Heart left ventricle (tissue), 16 donors: ENCODE data around the gene PDE7B. TPM values are rescaled to one million over a fixed set of nuclear protein-coding genes. Genes with fewer than 3 reads are reported as not detected.

Experiments used
- ATAC-seq, 4 donors: fragments of 200-7000 bp; cut with Tn5 transposase; one replicate each; pipeline ENCODE4 v1.9.1; 2020 to 2022; ENCODE audit warnings: moderate library complexity in 4 of 4, mild to moderate bottlenecking in 3 of 4, moderate number of reproducible peaks in 1 of 4
- DNase-seq, 5 donors: peaks; one replicate each; pipeline ENCODE4 v3.0.0-alpha.2; 2020
- H3K27ac ChIP-seq, 12 donors: fragments of 200-600 bp; sonication (generic) in 4 of 12; one replicate each; pipeline versions ENCODE4 v1.5.0 to v1.8.0; 2016 to 2022; ENCODE audit warnings: mild to moderate bottlenecking in 2 of 12
- H3K27me3 ChIP-seq, 9 donors: fragments of 200-600 bp; sonication (generic) in 2 of 9; one replicate each; pipeline versions ENCODE4 v1.5.1 to v1.8.0; 2016 to 2022; ENCODE audit warnings: mild to moderate bottlenecking in 3 of 9
- H3K36me3 ChIP-seq, 9 donors: fragments of 200-600 bp; sonication (generic) in 2 of 9; one replicate each; pipeline versions ENCODE4 v1.5.0 to v1.8.0; 2018 to 2022; ENCODE audit warnings: mild to moderate bottlenecking in 2 of 9
- H3K4me1 ChIP-seq, 12 donors: fragments of 200-600 bp; sonication (generic) in 4 of 12; one replicate each; pipeline versions ENCODE4 v1.5.0 to v1.8.0; 2016 to 2022; ENCODE audit warnings: mild to moderate bottlenecking in 3 of 12
- H3K4me3 ChIP-seq, 12 donors: fragments of 200-600 bp; sonication (generic) in 4 of 12; one replicate each; pipeline versions ENCODE4 v1.5.0 to v1.8.0; 2017 to 2022; ENCODE audit warnings: mild to moderate bottlenecking in 9 of 12, moderate library complexity in 4 of 12
- H3K9me3 ChIP-seq, 12 donors: fragments of 200-600 bp; sonication (generic) in 4 of 12; one replicate each; pipeline versions ENCODE4 v1.5.0 to v1.8.0; 2016 to 2022; ENCODE audit warnings: mild to moderate bottlenecking in 1 of 12
- CTCF ChIP-seq, 12 donors: fragments of 200-600 bp; sonication (generic) in 4 of 12; IDR thresholded peaks; one replicate each; pipeline versions ENCODE4 v1.5.0 to v1.8.0; 2018 to 2022; ENCODE audit warnings: antibody characterized with exemption in 12 of 12, mild to moderate bottlenecking in 5 of 12
- POLR2A ChIP-seq, 2 donors: fragments of 450-650 bp; IDR thresholded peaks; one replicate each; pipeline ENCODE4 v1.6.1; 2017; ENCODE audit warnings: antibody characterized with exemption in 2 of 2, mild to moderate bottlenecking in 2 of 2, moderate library complexity in 2 of 2
- WGBS, 4 donors: extraction: QIAGEN DNeasy Blood & Tissue Kit in 2 of 4; methylation state at CpG; one replicate each; pipeline versions ENCODE4 v1.1.5 to v1.1.7; 2013 to 2018; 5-methylcytosine and 5-hydroxymethylcytosine counted together
- intact Hi-C, 10 donors: fragments of 100-400 bp; cut with DNase I; formaldehyde crosslinking; loops; one replicate each; pipeline versions ENCODE4 v1.11.1 to v1.14.2; 2022
- polyA plus RNA-seq, 2 donors: library from polyadenylated mRNA; stranded (reverse); fragments of 200-250 nt; gene quantifications; one replicate each; pipeline ENCODE4 v1.2.3, GENCODE V29; 2013
- total RNA-seq, 9 donors: library from RNA; depleted of rRNA in 2 of 9; stranded (reverse); fragments of >200 nt in 2 of 9; fragmentation: NEBNext Ultra II Directional in 3 of 9; extraction: Animal tissue kit (Norgen Biotek cat#: 25700) in 3 of 9; gene quantifications; one replicate each; pipeline versions ENCODE4 v1.1.0 to v1.2.4, GENCODE V29; 2016 to 2023
- donor health status: ischemic (EF 13 %, LVEDD 7.1; RV severe dilation, severe dysfunction).
- donor health status: healthy with polysubstance abuse.
- donor health status: DM: no; HTN: yes; CAD: no.
- donor health status: DM: no; HTN: no; CAD: no.
- donor health status: ischemic (EF 25% LVEDD 6.9; RV normal size, moderate dysfunction).
- donor health status: ischemic (EF 25% LVEDD 5.7; RV mildly dilated, moderate dysfunction).
- donor health status: healthy.
- donor health status: DM: yes; HTN: yes; CAD: no.
- donor health status: ischemic (EF 35%, LVEDD 5.7; RV mildly dilated, moderate dysfunction).
- donor health status: nonischemic (EF 11% LVEDD 7.7; RV severe dilation, severe dysfunction).
- donor health status: DM: yes; HTN: yes; CAD: no.
- donor health status: PGD.
- donor health status: ischemic (EF 29% LVEDD 5.4; RV normal size, mild dysfunction).
- donor health status: nonischemic (EF 23%, LVEDD 6.1; RV moderate dilation, normal function).

PDE7B gene
- total and polyA plus RNA-seq, 11 donors: 4.4 to 29.1 (median 9.0) TPM

- no peaks in the 10 kb centered on the region for H3K9me3 ChIP-seq
- H3K4me3 ChIP-seq: peak overlapping the region in 11 of 12 donors; percentile 18 to 62 (median 53)
- TF ChIP-seq POLR2A (IDR thresholded peaks at IDR 0.05) (no peak), CTCF (IDR thresholded peaks at IDR 0.05) (peak in 2 of 12 donors; percentile 12)
- WGBS, 4 donors: 34 to 48% (median 41%) methylated on average over 5 of the region's 5 CpGs
- peak in 1 of 4 donors; percentile 25 for ATAC-seq
- intact Hi-C loops: loop anchor here in 5 of 10 donors (5.0 to 10.0 kb wide), 3 partner anchors 41 to 374 kb away; no protein-coding TSS in a partner anchor
- no peaks in the 10 kb centered on the region for H3K27me3 ChIP-seq
- DNase-seq: no peak
- peak overlapping the region in 8 of 12 donors; percentile 46 to 84 (median 68) for H3K27ac ChIP-seq
- H3K36me3 ChIP-seq: no peaks in the 10 kb centered on the region
- peaks cover 0 to 28% (median 10%) of the 10 kb centered on the region in 12 donors for H3K4me1 ChIP-seq
Observed at GRCh38 chr6:135853227-135853626, 1.7 kb downstream of the PDE7B start.

- H3K27ac ChIP-seq: peak overlapping the region in 7 of 12 donors; percentile 1 to 80 (median 62)
Observed at GRCh38 chr6:135853986-135854385, 2.5 kb downstream of the PDE7B start.

GRCh38 chr6:135854799-135855198 lies 3.3 kb downstream of the PDE7B start:
- peak overlapping the region in 1 of 12 donors; percentile 62 for H3K4me3 ChIP-seq
- DNase-seq (no peak), ATAC-seq (no peak)
- peak overlapping the region in 2 of 12 donors; percentile 1 to 62 for H3K27ac ChIP-seq
- no peaks in the 10 kb centered on the region for H3K36me3 ChIP-seq
- WGBS, 4 donors: 98 to 100% (median 99%) methylated on average over 2 of the region's 2 CpGs
- intact Hi-C loops: loop anchor here in 5 of 10 donors (5.0 to 10.0 kb wide), 3 partner anchors 42 to 373 kb away; no protein-coding TSS in a partner anchor
- no peaks in the 10 kb centered on the region for H3K9me3 ChIP-seq
- H3K27me3 ChIP-seq: no peaks in the 10 kb centered on the region
- TF ChIP-seq POLR2A (IDR thresholded peaks at IDR 0.05): no peak
- no peak for TF ChIP-seq CTCF (IDR thresholded peaks at IDR 0.05)
- peaks cover 0 to 28% (median 10%) of the 10 kb centered on the region in 12 donors for H3K4me1 ChIP-seq

More at GRCh38 chr6:135853986-135854385, 2.5 kb downstream of the PDE7B start:
- no peaks in the 10 kb centered on the region for H3K36me3 ChIP-seq
- peaks cover 0 to 28% (median 10%) of the 10 kb centered on the region in 12 donors for H3K4me1 ChIP-seq
- TF ChIP-seq POLR2A (IDR thresholded peaks at IDR 0.05) (no peak), CTCF (IDR thresholded peaks at IDR 0.05) (no peak)
- no peaks in the 10 kb centered on the region for H3K27me3 ChIP-seq
- ATAC-seq (no peak), DNase-seq (no peak)
- intact Hi-C loops: loop anchor here in 5 of 10 donors (5.0 to 10.0 kb wide), 3 partner anchors 42 to 373 kb away; no protein-coding TSS in a partner anchor
- H3K4me3 ChIP-seq: peak overlapping the region in 8 of 12 donors; percentile 38 to 62 (median 60)
- H3K9me3 ChIP-seq: no peaks in the 10 kb centered on the region
- WGBS, 4 donors: 35 to 45% (median 40%) methylated on average over 1 of the region's 1 CpG

- Histone ChIP-seq H3K9me3 (no peaks in the 10 kb centered on the region), H3K27ac (no peak overlapping the region), H3K4me1 (peaks cover 0 to 14% (median 6%) of the 10 kb centered on the region in 12 donors), H3K27me3 (no peaks in the 10 kb centered on the region), H3K36me3 (no peaks in the 10 kb centered on the region), H3K4me3 (no peak overlapping the region)
- ATAC-seq: no peak
- no peak for DNase-seq
- intact Hi-C loops: loop anchor here in 3 of 10 donors (10.0 kb wide), 1 partner anchor 46 kb away; no protein-coding TSS in a partner anchor
- TF ChIP-seq CTCF (IDR thresholded peaks at IDR 0.05) (no peak), POLR2A (IDR thresholded peaks at IDR 0.05) (no peak)
Observed at GRCh38 chr6:135858931-135859330, 7.4 kb downstream of the PDE7B start.
